Liver (tissue), 3 donors: ENCODE measurements around the gene RNF31.

ENCODE experiments used
- ATF3 ChIP-seq: IDR thresholded peaks from 2 replicates; pipeline ENCODE4 v1.6.1; 2016; ENCODE audit warnings: antibody characterized with exemption
- CTCF ChIP-seq: fragments of 150-350 bp; IDR thresholded peaks from 2 replicates; pipeline ENCODE4 v1.5.1; 2017; ENCODE audit warnings: improper control_type of control experiment, low read depth, low read length; ENCODE audit not compliant: missing input control
- EGR1 ChIP-seq, 2 donors: IDR thresholded peaks; 2 replicates each; pipeline ENCODE4 v1.6.1; 2016 to 2018; ENCODE audit warnings: antibody characterized with exemption in 2 of 2, low read depth in 2 of 2
- FOXA2 ChIP-seq: IDR thresholded peaks from 2 replicates; pipeline ENCODE4 v1.6.1; 2016; ENCODE audit warnings: antibody characterized with exemption
- GABPA ChIP-seq, 2 donors: IDR thresholded peaks in 1 of 2; conservative IDR thresholded peaks in 1 of 2; 2 replicates each; pipeline ENCODE4 v1.6.1; 2016; ENCODE audit warnings: antibody characterized with exemption in 2 of 2, mild to moderate bottlenecking in 1 of 2, moderate library complexity in 1 of 2
- HNF4G ChIP-seq: IDR thresholded peaks from 2 replicates; pipeline ENCODE4 v1.6.1; 2016; ENCODE audit warnings: antibody characterized with exemption
- JUND ChIP-seq, 2 donors: IDR thresholded peaks; 2 replicates each; pipeline ENCODE4 v1.6.1; 2016; ENCODE audit warnings: antibody characterized with exemption in 2 of 2
- MAX ChIP-seq: IDR thresholded peaks from 2 replicates; pipeline ENCODE4 v1.6.1; 2016; ENCODE audit warnings: antibody characterized with exemption
- RAD21 ChIP-seq, 2 donors: IDR thresholded peaks; 2 replicates each; pipeline ENCODE4 v1.6.1; 2016; ENCODE audit warnings: antibody characterized with exemption in 2 of 2, mild to moderate bottlenecking in 2 of 2
- REST ChIP-seq: IDR thresholded peaks from 2 replicates; pipeline ENCODE4 v1.6.1; 2016; ENCODE audit warnings: antibody characterized with exemption, mild to moderate bottlenecking
- SP1 ChIP-seq: IDR thresholded peaks from 2 replicates; pipeline ENCODE4 v1.6.1; 2018; ENCODE audit warnings: antibody characterized with exemption, mild to moderate bottlenecking
- TAF1 ChIP-seq: conservative IDR thresholded peaks from 2 replicates; pipeline ENCODE4 v1.6.1; 2016; ENCODE audit warnings: antibody characterized with exemption, mild to moderate bottlenecking
- YY1 ChIP-seq: IDR thresholded peaks from 2 replicates; pipeline ENCODE4 v1.6.1; 2016; ENCODE audit warnings: antibody characterized with exemption, mild to moderate bottlenecking
- ZBTB33 ChIP-seq: IDR thresholded peaks from 2 replicates; pipeline ENCODE4 v1.6.1; 2016; ENCODE audit warnings: antibody characterized with exemption
- donor health status: healthy.
- donor health status: healthy.

GRCh38 chr14:24132061-24132685 is 15.1 kb upstream of the RNF31 start:
- no peak for TF ChIP-seq JUND (IDR thresholded peaks at IDR 0.05)
- TF ChIP-seq CTCF = no peak
- TF ChIP-seq EGR1 (IDR thresholded peaks at IDR 0.05; ENCODE audit: low read depth in 2 of 2) = no peak
- TF ChIP-seq FOXA2 = no peak
- no peak for TF ChIP-seq REST
- no peak for TF ChIP-seq GABPA (IDR thresholded peaks at IDR 0.05 in 1 of 2, conservative IDR thresholded peaks at IDR 0.05 in 1 of 2)
- no peak for TF ChIP-seq YY1
- TF ChIP-seq RAD21 (IDR thresholded peaks at IDR 0.05) = no peak
- no peak for TF ChIP-seq ATF3
- TF ChIP-seq SP1 = no peak
- no peak for TF ChIP-seq TAF1
- no peak for TF ChIP-seq HNF4G
- TF ChIP-seq MAX = no peak
- no peak for TF ChIP-seq ZBTB33
